GM10248 (cell line): Measurements from ENCODE around the gene RAVER1.

Source experiments
- CTCF ChIA-PET: fragments of 300-600 bp; sonication (Branson Sonifier 250); formaldehyde crosslinking; extraction: SDS; loops from one replicate; lab custom pipeline; 2021; ENCODE audit warnings: antibody characterized with exemption; lab: Yijun Ruan, JAX
- POLR2A ChIA-PET: fragments of 350-650 bp; sonication (Branson Sonifier 250); formaldehyde crosslinking; extraction: SDS; loops from one replicate; lab custom pipeline; 2020; ENCODE audit warnings: antibody characterized with exemption; lab: Yijun Ruan, JAX
- DNase-seq: peaks from one replicate; pipeline ENCODE4 v3.0.0; 2012; ENCODE audit errors: extremely low spot score
- TF ChIP-seq, protein P1 (sequence below): IDR thresholded peaks from 2 replicates; pipeline ENCODE4 v1.5.1; 2012; ENCODE audit warnings: mild to moderate bottlenecking, low read depth; ENCODE audit errors: extremely low read depth, missing control alignments, control extremely low read depth

Gene RAVER1

DNA sequence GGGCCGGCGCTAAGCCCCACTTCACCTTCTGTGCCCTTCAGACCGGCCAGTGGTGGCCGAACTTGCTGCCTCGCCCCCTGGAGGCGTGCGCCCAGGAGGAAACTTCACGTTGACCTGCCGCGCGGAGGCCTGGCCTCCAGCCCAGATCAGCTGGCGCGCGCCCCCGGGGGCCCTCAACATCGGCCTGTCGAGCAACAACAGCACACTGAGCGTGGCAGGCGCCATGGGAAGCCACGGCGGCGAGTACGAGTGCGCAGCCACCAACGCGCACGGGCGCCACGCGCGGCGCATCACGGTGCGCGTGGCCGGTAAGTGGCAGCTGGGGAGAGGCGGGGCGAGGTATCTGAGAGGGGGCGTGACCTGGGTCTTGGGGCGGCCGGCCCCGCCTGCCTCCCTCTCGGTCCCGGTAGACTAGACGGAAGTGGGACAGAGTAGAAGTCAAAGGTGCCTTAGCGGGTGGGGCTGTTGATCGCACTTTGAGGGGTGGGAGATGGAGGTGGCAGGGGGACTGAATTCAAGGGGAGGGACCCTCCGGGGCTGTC is 38.0 kb downstream of the RAVER1 start:
- peak; percentile 86 for DNase-seq
- CTCF ChIA-PET, result interaction anchor here (0.8 to 1.8 kb wide), 6 partner anchors 11 to 125 kb away, joined by 3 to 5 read pairs (median 4); no protein-coding TSS in a partner anchor
- POLR2A ChIA-PET, result interaction anchor here (0.5 kb wide), 1 partner anchor 599 kb away, joined by 9 read pairs; no protein-coding TSS in a partner anchor
- TF ChIP-seq, protein P1, sequence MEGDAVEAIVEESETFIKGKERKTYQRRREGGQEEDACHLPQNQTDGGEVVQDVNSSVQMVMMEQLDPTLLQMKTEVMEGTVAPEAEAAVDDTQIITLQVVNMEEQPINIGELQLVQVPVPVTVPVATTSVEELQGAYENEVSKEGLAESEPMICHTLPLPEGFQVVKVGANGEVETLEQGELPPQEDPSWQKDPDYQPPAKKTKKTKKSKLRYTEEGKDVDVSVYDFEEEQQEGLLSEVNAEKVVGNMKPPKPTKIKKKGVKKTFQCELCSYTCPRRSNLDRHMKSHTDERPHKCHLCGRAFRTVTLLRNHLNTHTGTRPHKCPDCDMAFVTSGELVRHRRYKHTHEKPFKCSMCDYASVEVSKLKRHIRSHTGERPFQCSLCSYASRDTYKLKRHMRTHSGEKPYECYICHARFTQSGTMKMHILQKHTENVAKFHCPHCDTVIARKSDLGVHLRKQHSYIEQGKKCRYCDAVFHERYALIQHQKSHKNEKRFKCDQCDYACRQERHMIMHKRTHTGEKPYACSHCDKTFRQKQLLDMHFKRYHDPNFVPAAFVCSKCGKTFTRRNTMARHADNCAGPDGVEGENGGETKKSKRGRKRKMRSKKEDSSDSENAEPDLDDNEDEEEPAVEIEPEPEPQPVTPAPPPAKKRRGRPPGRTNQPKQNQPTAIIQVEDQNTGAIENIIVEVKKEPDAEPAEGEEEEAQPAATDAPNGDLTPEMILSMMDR, result peak; percentile 17

DNA sequence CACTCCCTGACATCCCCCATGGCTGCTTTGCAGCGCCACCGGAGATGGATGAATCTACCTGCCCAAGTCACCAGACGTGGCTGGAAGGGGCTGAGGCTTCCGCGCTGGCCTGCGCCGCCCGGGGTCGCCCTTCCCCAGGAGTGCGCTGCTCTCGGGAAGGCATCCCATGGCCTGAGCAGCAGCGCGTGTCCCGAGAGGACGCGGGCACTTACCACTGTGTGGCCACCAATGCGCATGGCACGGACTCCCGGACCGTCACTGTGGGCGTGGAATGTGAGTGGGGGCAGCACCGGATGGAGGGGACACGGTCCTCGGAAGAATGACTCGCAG is 39.0 kb downstream of the RAVER1 start:
- ChIA-PET POLR2A (no interaction called here), CTCF (no interaction called here)
- TF ChIP-seq, protein P1, result no peak
- no peak for DNase-seq

DNA sequence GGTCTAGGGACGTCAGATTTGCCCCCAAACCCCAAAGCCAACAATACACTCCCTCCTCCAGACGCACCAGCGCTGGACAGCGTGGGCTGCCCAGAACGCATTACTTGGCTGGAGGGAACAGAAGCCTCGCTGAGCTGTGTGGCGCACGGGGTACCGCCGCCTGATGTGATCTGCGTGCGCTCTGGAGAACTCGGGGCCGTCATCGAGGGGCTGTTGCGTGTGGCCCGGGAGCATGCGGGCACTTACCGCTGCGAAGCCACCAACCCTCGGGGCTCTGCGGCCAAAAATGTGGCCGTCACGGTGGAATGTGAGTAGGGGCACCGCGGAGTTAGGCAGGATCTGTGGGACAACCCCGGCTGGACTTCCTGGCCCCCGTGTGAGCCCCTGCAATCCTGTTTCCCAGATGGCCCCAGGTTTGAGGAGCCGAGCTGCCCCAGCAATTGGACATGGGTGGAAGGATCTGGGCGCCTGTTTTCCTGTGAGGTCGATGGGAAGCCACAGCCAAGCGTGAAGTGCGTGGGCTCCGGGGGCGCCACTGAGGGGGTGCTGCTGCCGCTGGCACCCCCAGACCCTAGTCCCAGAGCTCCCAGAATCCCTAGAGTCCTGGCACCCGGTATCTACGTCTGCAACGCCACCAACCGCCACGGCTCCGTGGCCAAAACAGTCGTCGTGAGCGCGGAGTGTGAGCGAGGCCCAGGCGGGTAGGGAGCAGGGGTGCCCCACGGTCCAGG is 39.5 kb downstream of the RAVER1 start:
- TF ChIP-seq, protein P1, result no peak
- DNase-seq, result no peak
- ChIA-PET CTCF (no interaction called here), POLR2A (no interaction called here)

- no peak for DNase-seq
- TF ChIP-seq, protein P1, result no peak
- POLR2A ChIA-PET, result interaction anchor here (1.2 kb wide), 1 partner anchor 22 kb away, joined by 3 read pairs; the partner anchor contains the start of gene ICAM1
These were observed 40.3 kb downstream of the RAVER1 start for GRCh38 chr19:10292789-10293636.

DNA sequence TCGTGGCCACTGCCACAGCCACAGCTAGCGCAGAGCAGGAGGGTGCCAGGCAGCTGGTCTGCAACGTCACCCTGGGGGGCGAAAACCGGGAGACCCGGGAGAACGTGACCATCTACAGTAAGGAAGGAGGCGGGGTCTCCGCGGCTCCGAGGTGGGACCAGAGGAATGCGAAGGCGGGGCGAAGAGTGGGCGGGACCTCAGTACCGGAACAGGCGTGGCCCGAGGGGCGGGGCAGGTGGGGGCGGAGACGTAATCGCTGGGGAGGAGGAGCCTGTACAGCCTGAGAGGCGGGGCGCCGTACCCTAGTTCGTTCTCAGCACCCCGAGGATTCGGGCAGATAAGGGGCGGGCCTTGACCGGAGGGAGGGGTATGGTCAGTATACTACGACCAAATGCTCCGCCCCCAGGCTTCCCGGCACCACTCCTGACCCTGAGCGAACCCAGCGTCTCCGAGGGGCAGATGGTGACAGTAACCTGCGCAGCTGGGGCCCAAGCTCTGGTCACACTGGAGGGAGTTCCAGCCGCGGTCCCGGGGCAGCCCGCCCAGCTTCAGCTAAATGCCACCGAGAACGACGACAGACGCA is 41.0 kb downstream of the RAVER1 start:
- CTCF ChIA-PET, result interaction anchor here (1.1 to 2.1 kb wide), 5 partner anchors 21 to 124 kb away, joined by 3 to 15 read pairs (median 6); partner anchors contain the start of gene ICAM1
- DNase-seq, result peak; percentile 91
- TF ChIP-seq, protein P1, result no peak
- POLR2A ChIA-PET, result interaction anchor here (1.2 to 1.3 kb wide), 2 partner anchors 9 to 21 kb away, joined by 3 to 5 read pairs; partner anchors contain the start of gene ICAM1

More at GRCh38 chr19:10292789-10293636, 40.3 kb downstream of the RAVER1 start:
- CTCF ChIA-PET, result interaction anchor here (2.0 to 2.1 kb wide), 2 partner anchors 22 to 96 kb away, joined by 12 to 15 read pairs; partner anchors contain the start of gene ICAM1
